Measurements from ENCODE around the gene TAX1BP1.

The TAX1BP1 gene

DNA sequence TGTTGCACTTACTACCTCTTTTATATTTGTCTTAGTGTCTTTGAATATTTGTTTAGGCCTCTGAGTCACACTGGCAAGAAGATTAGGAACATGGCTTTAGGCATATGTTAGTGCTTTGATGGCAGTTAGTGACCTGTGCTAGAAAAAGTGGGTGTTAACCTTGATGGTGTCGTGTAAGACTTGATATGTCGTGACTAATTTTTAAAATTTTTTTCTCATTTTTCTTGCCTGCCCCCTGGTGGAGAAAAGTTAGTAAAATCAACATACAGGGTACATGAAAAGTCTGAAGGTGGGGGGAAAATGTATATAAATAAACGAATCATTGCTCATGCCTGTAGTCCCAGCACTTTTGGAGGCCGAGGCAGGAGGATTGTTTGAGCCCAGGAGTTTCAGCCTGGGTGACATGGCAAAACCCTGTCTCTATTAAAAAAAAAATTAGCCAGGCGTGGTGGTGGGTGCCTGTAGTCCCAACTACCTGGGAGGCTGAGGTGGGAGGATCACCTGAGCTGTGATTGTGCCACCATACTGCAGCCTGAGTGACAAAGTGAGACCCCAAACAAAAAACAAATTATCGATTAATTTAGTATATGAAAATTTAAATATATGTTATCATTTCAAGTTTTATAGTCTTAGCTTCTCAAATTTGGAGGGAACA is 44.6 kb downstream of the TAX1BP1 start:
- DNase-seq = peak; percentile 27

DNA sequence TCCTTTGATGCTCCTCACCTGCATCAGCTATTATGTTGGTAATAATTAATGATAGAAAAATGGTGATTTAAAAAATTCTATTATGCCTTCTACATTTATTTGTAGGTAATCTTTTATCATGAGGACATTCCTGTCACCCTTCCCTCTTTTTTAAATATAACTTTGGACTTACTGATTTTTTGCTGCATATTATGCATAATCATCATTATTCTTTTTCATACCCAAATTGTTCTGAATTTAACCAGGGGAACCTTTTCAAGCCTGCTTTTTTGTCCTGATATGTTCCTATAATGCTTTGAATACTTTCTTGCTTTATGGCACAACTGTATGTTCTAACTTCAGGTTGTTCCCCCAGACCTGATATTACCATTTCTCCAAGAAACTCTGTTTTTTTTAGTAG is 48.5 kb downstream of the TAX1BP1 start:
- no peak for DNase-seq

DNA sequence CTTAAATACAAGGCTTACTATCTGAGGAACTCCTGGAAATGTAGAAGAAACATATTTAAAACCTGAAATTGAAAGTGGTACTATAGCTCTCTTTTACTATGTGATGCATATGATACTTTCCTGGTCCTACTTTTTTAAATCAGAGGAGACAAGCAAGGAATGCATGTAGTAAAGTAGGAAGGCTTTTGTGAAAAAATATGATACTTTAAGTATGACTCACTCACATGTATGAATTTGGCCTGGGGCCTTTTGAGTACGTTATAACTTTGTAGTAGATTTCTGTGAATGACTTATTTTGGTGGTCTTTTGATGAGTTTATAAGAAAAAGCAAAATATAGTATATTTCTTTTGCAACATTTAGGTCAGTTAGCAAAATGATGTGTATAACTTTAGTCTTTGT is 53.8 kb downstream of the TAX1BP1 start:
- no peak for DNase-seq

DNA sequence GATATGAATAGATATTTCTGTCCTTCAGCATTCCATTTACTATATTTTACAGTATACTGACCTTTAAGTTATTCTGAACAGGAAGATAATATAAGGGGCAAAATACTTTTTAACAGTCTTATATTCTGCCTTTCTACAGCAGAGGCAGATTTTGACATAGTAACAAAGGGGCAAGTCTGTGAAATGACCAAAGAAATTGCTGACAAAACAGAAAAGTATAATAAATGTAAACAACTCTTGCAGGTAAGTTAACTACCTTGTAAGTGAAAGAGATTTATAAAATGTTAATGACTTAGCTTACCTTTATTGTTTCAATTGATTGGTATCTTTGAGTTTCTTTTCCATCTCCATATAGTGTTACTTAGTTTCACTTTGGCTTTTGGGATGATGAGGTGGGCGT is 56.0 kb downstream of the TAX1BP1 start:
- no peak for DNase-seq

DNA sequence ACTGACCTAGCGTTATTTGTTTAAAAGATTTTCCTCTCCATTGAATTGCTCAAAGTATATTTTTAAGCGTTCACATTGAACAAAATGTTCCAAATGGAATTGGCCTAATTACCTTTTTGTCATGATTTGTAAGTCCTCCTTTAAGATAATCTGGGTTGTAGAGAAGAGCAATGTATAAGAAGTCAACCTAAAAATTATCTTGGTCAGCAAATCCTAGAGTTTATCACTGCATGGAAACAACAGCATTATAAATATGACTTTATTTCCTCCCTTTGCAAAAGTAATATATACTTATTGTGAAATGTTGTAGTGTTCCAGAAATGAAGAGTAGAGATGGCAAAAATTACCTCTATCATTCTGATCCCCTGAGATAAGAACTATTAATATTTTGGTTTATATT is 59.2 kb downstream of the TAX1BP1 start:
- no peak for DNase-seq

DNA sequence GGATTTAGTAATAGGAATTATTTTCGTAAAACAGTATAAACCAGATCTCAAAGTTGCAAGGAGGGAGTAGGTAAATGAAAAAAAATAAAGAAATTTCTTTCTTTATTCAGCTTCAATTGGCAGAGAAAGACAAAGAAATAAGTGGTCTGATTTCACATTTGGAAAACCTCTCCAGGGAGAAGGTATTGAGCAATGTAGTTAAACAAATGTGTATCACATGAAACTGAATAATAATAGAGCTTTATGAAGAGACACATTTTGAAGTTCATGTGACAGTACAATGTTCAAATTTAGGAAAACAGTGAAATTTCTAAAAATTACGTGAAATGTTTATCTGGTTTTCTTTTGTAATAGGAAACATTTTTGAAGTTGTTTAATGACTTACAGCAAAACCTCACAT is 63.0 kb downstream of the TAX1BP1 start:
- DNase-seq = no peak

DNA sequence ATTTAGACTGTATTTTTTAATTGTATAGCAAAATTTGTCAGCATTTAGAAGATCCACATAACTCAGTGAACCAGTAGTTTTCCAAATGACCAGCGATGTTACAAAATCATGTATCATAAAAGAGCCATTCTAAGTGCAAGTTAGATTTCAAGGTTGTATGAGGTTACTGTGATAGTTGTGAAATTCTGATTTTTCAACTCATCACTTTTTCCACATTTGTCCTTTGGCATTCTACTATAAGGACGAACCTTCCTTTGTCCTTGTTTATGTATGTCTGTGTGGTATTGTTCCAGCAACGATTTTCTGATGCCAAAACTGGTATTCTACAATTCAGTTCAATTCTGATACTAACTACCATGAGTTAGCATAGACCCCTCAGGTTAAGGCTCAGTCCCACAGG is 64.2 kb downstream of the TAX1BP1 start:
- DNase-seq = no peak

DNA sequence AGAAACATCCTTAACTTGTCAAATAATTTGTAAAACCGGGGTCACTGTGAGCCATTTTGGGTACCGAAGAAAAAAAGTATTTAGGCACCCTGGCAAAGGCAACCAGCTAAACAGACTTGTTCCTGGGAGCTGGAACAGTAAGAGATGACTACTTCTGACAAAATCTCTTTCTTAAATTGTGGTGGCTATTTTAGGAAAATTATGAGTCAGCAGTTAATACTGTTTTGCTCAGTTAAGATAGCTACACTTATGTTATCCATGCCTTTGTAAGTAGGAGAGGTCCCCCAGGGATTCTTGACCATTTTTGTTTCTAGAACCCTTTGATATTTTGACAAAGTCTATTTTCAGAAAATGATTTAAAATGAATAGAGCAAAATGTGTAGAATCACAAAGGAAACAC is 68.7 kb downstream of the TAX1BP1 start:
- no peak for DNase-seq

DNA sequence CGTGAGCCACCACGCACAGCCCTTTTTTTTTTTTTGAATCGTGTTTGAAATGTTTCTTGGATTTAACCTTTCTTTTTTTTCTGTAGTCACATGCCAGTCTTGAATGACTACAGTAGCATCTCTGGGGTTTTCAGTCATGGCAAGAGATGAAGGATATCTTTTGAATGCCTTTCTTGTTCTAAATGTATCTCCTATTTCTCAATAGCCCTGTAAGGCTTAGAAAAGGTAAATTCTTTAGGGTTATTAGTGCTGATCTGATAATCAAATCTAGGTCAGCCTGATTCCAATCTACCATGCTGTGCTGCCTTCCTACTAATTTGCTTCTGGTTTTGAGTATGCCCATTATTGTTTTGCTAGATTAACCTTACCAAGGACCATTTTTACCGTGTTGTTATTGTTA is 70.2 kb downstream of the TAX1BP1 start:
- no peak for DNase-seq

DNA sequence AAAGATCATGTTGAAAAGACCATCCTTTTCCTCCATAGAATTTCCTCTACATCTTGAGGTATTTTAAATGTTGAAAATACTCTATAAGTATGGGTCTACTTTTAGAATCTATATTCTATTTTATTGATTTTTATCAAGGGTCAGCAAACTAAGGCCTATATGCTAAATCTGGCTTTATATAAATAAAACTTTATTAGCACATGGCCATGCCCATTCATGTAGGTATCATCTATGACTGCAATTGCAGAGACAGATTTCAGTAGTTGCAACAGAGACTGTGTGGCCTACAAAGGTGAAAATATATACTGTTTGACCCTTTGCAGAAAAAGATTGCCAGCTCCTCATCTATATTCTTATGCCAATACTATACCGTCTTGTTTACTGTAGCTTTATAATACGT is 72.7 kb downstream of the TAX1BP1 start:
- no peak for DNase-seq

DNA sequence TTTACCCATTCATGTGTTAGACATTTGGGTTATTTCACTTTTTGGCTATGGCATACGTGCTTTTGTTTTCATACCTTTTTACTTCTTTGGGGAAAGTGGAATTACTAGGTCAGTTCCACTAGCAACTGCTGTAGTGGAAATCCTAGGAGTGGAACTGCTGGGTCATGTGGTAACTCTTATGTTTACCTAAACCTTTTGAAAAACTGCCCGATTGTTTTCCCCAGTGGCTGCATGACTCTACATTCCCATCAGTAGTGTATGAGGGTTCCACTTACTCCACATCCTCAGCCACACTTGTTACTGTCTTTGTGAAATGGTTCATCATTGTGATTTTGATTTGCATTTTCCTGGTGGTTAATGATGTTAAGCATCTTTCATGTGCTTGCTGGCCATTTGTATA is 82.3 kb downstream of the TAX1BP1 start:
- no peak for DNase-seq

DNA sequence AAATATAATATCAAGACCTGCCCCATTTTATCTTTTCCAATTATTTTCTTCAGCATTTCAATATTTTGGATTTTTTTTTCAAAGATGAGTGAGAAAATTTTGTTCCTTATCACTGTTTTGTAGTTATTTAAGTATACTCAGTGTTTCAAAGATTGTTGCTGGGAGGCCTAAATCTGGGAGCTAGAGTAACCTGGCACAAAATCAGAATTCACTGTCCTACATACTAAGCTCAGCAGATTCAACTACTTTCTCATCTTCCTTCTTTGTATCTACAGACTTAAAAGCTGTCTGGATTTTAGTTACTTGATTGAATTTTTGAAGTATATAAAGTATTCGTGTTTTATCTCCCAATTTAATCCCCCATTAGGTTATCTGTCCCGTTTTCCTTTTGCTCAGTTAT is 85.9 kb downstream of the TAX1BP1 start:
- no peak for DNase-seq

DNA sequence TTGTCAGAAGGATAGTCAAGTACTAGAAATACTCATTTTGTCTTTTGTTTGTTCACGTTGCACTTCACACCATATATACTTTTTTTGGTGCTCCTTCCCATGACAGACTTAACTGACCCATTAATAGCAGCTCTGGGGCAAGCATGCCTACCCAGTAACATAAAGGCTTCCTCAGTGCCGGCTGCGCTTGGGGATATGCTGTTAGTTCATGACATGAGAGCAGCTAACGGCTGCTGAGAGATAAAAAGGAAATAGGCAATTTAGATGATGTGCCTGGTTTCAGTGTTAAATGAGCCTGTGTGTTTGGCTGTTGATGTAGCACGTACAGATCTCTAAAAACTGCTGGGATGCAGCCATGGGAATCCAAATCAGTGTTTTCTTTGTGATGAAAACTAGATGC is 86.4 kb downstream of the TAX1BP1 start:
- no peak for DNase-seq

DNA sequence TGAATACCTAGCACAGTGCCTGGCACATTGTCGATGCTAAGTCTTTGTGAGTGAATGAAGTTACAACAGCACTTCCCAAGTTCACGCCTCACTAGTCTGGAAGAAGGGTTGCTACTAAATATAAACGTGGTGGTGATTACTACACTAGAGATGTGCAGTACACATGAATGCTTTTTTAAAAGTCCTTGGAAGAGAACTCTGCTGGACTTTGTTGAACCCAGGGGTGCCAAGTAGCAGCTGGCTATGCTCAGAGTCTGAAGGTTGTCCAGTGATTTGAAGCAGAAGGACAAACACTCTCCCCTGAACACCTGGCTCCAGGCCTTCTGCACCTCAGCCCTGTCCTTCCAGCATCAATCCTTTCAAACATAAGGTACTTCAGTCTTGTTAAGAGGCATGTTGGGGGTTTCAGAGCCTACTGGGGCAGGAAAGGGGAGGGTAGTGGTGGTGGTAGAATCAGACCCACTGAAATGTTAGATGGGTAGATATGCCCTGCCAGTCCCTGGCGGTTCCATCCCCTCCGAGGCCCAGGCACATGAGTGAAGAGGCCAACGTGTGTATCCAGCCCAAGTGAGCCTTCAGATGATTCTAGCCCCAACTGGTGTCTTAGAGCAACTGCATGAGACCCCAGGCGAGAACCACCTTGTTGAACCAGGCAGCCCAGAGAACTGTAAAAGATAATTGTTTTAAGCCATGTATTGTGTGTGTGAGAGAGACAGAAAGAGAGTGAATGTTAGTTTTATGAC is 94.4 kb downstream of the TAX1BP1 start:
- DNase-seq = no peak

DNA sequence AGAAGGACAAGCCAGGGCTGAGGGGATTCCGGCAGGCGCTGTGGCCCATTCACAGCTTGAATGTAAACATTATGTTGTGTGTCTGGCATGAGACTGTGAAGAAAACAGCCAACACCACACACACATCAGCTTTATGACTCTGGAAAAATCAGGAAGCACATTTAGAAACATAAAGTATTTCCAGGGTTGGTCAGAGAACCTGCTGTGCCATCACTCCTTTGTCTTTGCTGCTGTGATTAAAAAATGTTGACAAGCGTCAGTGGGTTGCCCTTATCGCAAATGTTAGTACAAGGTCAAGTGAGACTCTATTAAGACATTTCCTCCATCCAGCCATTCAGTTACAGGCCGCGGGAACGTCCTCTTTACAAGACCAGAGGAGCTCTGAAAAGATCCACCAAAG is 95.4 kb downstream of the TAX1BP1 start:
- DNase-seq = no peak

DNA sequence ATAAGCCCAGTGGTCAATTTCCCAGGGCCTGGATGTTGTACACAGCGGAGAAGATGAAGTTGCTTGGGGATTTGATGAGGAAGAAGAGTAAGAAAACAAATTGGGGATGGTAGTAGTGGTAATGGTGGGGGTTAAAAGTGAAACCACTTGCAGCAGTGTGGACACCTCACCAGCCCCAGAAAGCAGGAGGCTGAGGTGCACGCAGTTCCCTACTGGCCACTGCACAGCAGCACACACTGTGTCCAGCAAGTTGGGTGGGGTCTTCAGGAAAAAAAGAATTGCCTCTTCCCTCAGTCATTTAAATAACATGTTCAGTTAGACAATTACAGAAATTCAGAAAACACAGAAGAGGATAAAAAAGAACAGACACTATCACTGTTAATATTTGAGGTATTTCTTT is 96.6 kb downstream of the TAX1BP1 start:
- no peak for DNase-seq

DNA sequence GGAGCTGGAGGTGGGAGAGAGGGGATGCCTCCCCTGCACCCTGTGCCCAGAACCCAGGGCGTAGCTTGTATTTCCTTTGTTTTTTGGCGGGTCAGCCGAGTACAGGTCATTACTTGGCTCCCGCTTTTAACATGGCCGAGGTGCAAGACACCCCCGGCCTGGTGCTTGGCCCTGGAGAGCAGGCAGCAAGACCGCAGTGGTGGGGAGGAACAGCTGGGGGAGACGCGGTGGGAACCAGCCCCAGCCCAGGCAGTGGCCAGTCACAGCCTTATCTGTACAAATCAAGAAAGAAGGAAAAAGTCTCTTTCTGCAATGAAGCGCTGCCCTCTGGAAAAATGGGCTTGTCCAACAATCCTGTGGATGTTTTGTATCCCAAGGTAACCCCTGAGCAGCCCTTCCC is 99.1 kb downstream of the TAX1BP1 start:
- no peak for DNase-seq

DNA sequence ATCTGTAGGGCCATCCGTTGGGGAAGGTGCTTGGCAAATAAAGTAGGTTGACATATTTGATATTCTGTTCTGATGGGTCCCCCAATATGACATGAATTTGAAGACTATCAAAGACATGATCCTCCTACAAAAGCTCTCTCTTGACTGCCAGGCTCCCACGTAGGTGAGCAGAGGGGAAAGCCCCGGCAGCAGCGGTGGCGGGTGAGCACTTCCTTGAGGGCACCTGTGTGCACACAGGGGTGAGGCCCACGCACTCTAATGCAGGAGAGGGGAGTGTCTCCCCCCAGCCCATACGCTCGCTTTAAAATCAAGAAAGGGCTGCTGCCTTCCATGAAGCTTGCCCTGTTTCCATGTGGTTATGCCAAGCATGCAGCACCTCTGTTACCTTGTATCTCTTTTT is 100.4 kb downstream of the TAX1BP1 start:
- DNase-seq = no peak

DNA sequence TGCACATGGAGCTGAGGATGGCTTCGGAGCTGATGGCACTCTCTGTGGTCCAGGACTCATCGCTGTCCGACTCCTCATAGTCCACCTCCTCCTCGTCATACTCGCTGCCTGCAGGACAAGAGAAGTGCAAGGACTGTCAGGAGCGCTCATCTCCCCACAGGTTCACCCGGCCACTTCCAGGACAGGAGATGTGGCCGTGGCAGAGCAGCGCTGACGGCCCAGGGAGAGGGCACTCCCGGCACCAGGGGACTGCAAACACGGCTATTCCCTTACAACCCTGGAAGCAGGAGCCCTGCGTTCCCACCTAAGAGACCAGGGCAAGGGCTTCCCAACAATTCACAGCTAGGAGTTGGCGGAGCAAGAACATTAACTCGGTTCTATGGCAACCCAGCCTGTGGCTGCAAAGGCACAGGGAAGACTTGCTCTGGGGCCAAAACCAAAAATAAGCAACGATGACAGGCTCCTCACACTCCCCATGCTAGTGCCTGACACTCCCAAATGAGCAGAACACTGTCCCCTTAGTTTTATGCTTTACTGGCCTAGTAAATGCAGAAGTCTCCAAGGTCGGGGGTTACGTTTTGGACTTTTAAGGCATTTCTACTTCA is 100.9 kb downstream of the TAX1BP1 start:
- DNase-seq = no peak

DNA sequence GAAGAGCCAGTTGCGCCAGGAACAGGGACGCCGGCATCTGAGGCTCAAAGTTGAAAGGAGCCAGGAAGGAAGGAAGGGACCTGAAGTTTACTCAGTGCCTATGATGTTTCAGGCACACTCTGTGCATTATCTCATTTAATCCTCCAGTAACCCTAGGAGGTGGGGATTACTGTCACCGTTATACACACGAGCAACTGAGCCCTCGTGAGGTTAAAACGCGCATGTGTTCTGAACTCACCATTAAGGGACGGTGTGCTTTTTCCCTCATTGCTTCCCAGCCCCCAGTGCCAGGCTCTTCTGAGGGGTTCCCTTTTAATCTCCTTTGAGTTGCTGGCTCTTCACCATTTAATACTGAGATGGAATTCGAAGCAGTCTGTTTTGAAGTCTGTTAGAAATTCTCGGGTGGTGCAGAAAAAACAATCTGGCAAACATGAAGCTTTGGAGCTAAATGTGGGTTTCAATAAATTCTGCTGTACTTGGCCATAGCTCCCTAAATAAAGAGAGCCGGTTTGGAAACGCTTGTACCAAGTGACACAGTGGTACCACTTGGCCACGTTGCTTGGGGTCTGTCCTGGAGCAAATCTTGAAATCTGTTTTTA is 102.2 kb downstream of the TAX1BP1 start:
- DNase-seq = no peak

DNA sequence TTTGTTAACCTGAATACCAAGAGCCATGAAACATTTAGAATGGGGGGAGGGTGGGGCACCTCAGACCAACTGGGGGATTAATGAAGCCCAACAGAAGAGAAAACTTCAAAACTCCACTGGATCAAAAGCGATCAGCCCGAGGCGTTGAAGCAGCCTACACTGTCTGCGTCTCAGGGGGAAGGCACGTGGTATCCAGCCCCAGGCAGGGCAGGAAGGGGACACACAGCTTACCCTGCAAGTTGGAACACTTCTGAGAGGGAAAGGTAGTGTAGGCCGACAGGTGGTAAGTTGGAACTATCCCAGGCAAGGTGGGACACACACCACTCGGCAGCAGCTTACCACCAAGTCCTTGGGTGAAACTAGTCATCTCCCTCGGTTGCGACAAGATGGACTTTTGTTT is 102.9 kb downstream of the TAX1BP1 start:
- DNase-seq = no peak

DNA sequence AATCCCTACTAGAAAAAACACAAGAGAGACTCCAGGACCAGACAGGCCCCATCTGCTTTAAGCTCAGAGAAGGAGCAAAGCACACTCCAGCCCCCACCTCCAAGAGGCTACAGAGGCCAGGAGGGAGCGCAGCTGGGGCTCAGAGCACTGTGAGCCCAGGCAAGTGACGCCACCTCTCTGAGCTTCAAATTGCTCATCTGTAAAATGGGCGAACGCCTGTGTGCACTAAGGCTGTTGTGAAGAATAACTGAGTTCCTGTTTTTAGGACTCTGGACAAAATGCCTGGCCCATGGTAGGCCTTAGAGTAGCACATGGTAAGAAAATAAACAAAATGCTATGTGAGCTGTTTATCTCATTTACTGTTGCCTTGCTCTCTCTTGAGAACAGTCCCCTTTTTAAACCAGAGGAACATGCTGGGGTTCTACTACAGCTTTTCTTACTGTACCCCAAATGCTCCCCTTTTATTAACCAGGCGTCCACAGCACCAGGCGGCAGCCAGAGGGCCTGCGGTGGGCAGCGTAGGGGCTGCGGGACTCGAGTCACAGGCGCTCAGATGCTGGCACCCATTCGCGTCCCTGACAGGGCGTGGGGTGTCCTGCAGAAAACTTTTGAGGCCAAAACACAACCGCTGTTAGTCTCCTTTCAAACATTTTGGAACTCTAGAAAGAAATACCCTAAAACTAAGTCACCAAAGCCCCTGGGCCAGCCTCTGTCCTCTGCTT is 103.8 kb downstream of the TAX1BP1 start:
- no peak for DNase-seq

DNA sequence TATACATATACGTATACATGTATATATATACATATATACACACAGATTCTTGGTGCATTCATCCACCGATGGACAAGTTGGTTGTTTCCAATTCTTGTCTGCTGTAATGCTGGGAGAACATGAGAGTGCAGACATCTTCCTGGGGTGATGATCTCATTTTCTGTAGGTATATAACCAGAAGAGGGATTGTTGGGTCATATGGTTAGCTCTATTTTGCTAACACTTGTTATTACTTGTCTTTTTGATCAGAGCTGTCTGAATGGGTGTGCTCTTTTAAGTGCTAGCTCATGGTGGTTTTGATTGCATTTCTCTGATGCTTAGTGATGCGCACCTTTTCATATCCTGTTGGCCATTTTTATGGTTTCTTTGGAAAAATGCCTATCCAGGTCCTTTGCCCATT is 106.4 kb downstream of the TAX1BP1 start:
- DNase-seq = no peak

DNA sequence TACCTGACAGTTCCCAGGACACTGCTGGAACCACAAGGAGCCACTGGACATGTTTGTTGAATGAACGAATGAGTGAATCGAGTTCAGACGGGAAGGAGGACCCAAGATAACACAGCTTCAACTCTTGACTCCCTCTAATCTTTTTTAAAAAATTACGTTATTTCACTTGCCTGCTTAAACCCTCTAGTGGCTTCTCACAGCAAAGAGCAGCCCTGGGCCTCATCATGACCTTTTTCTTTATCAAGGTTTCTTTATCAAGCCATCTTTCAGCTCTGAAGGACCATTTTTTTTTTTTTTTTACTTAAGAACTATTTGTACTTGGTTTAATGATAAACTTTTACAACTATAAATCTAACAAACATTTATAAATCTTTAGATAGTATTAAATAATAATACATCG is 110.6 kb downstream of the TAX1BP1 start:
- DNase-seq = no peak

Measured in NCI-H446 treated with DMSO at 0.1 percent for 48 hours (cell line).